Small intestine (tissue), 7 donors: ENCODE results near the gene SGPL1. TPM values are rescaled to one million over a fixed set of nuclear protein-coding genes. Genes with fewer than 3 reads are reported as not detected.

Source experiments
- DNase-seq, 2 donors: peaks; one replicate each; pipeline versions ENCODE4 v3.0.0 to v3.0.0-alpha.2; 2013
- FAIRE-seq: peaks from 2 replicates; lab custom pipeline; 2012; peaks lifted over from hg19 to GRCh38; lab: Jason Lieb, UNC
- H3K27ac ChIP-seq, 3 donors: one replicate each; pipeline ENCODE4 v1.5.1; 2013; ENCODE audit warnings: low read length in 2 of 3, mild to moderate bottlenecking in 2 of 3, control low read depth in 1 of 3, inconsistent platforms in 1 of 3, low read depth in 1 of 3, moderate library complexity in 1 of 3
- H3K27me3 ChIP-seq, 3 donors: one replicate each; pipeline ENCODE4 v1.6.1; 2013; ENCODE audit warnings: low read length in 3 of 3, inconsistent platforms in 1 of 3; ENCODE audit not compliant: control insufficient read depth in 3 of 3, insufficient read depth in 3 of 3
- H3K36me3 ChIP-seq, 3 donors: one replicate each; pipeline ENCODE4 v1.6.1; 2013; ENCODE audit warnings: low read length in 3 of 3, inconsistent platforms in 1 of 3, low read depth in 1 of 3, mild to moderate bottlenecking in 1 of 3, moderate library complexity in 1 of 3; ENCODE audit not compliant: control insufficient read depth in 3 of 3, insufficient read depth in 2 of 3
- H3K4me1 ChIP-seq, 3 donors: one replicate each; pipeline ENCODE4 v1.6.1; 2013; ENCODE audit warnings: low read length in 2 of 3, inconsistent platforms in 1 of 3, low read depth in 1 of 3, mild to moderate bottlenecking in 1 of 3, moderate library complexity in 1 of 3; ENCODE audit not compliant: control insufficient read depth in 3 of 3, insufficient read depth in 2 of 3
- H3K4me3 ChIP-seq, 3 donors: one replicate each; pipeline ENCODE4 v1.5.1; 2013; ENCODE audit warnings: low read length in 3 of 3, control low read depth in 1 of 3, inconsistent platforms in 1 of 3, low read depth in 1 of 3, mild to moderate bottlenecking in 1 of 3, moderate library complexity in 1 of 3
- H3K9me3 ChIP-seq, 2 donors: one replicate each; pipeline ENCODE4 v1.6.1; 2013; ENCODE audit warnings: low read depth in 1 of 2, low read length in 1 of 2; ENCODE audit not compliant: control insufficient read depth in 2 of 2, insufficient read depth in 1 of 2
- WGBS, 3 donors: extraction: QIAGEN DNeasy Blood & Tissue Kit; methylation state at CpG; one replicate each; pipeline ENCODE4 v1.1.7; 2013; 5-methylcytosine and 5-hydroxymethylcytosine counted together
- polyA plus RNA-seq, 4 donors: library from polyadenylated mRNA; stranded (reverse) in 3 of 4; unstranded in 1 of 4; fragments of 200-250 nt in 3 of 4; fragments of 120-200 nt in 1 of 4; gene quantifications; one replicate each; pipeline versions ENCODE4 v1.2.1 to v1.2.3, GENCODE V29; 2013
- donor health status: healthy with polysubstance abuse.
- donor health status: control.
- donor health status: control.
- donor health status: Bipolar disorder and iron deficiency.
- donor health status: healthy.

SGPL1 gene
- polyA plus RNA-seq, 4 donors, result 10.0 to 49.3 (median 16.4) TPM

GRCh38 chr10:70907637-70908405, 92.1 kb downstream of the SGPL1 start:
- Histone ChIP-seq H3K27ac (no peak overlapping the region), H3K36me3 (no peaks in the 10 kb centered on the region), H3K9me3 (no peaks in the 10 kb centered on the region), H3K4me3 (no peak overlapping the region), H3K27me3 (no peaks in the 10 kb centered on the region), H3K4me1 (peaks cover 0 to 10% (median 0%) of the 10 kb centered on the region in 3 donors)
- 66 to 70% (median 69%) methylated on average over 16 of the region's 16 CpGs for WGBS, 3 donors
- FAIRE-seq (no peak), DNase-seq (no peak)

DNA sequence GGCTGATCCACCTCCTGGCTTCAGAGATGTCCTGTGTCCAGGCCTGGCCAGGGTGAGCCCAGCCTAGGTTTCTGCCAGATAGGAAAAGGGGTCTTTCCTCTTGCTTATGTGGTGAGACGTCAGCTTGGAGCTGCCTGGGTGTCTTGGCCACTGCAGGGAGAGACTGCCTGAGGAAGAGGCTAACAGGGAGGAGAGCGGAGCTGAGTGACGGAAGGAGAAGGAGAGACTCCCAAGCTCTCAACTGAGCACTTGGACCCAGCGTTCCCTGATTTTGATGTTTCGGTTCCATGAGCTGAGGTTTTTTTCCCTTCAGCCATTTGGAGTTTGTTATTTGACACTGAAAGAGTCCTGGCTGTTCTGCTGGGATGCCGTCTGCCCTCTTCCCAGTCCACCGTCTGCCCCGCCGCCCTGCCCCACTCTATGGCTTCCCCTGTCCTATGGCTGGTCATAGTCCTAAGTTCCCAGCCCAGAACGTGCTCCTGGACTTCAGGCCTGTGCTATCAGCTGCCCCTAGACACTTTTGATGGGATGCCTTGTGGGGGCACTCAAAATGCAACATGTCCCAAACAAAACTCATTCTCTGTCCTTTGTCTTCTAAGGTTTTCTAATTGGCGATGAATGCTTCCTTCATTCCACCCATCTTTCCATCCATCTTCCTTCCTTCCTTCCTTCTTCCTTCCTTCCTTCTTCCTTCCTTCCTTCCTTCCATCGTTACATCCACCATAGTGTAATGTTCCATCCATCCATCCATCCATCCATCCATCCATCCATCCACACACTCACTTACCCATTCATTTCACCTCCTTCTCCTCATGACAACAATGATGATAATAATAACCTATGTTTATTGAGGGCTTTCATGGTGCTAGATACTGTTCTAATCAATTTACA, 92.9 kb downstream of the SGPL1 start:
- no peak overlapping the region for H3K4me3 ChIP-seq
- DNase-seq (no peak), FAIRE-seq (no peak)
- H3K27ac ChIP-seq, result no peak overlapping the region
- H3K9me3 ChIP-seq, result no peaks in the 10 kb centered on the region
- H3K36me3 ChIP-seq, result no peaks in the 10 kb centered on the region
- H3K27me3 ChIP-seq, result no peaks in the 10 kb centered on the region
- peaks cover 0 to 10% (median 0%) of the 10 kb centered on the region in 3 donors for H3K4me1 ChIP-seq
- 69 to 82% (median 78%) methylated on average over 12 of the region's 12 CpGs for WGBS, 3 donors

GRCh38 chr10:70909326-70909935, 93.7 kb downstream of the SGPL1 start:
- peaks cover 0 to 10% (median 0%) of the 10 kb centered on the region in 3 donors for H3K4me1 ChIP-seq
- no peak overlapping the region for H3K27ac ChIP-seq
- no peaks in the 10 kb centered on the region for H3K27me3 ChIP-seq
- 80 to 83% (median 80%) methylated on average over 9 of the region's 9 CpGs for WGBS, 3 donors
- H3K36me3 ChIP-seq, result no peaks in the 10 kb centered on the region
- H3K9me3 ChIP-seq, result no peaks in the 10 kb centered on the region
- no peak overlapping the region for H3K4me3 ChIP-seq
- FAIRE-seq, result no peak
- no peak for DNase-seq

GRCh38 chr10:70910486-70911341, 95.0 kb downstream of the SGPL1 start:
- DNase-seq, result no peak
- no peak overlapping the region for H3K4me3 ChIP-seq
- no peaks in the 10 kb centered on the region for H3K9me3 ChIP-seq
- no peaks in the 10 kb centered on the region for H3K27me3 ChIP-seq
- 88 to 90% (median 88%) methylated on average over 16 of the region's 16 CpGs for WGBS, 3 donors
- H3K4me1 ChIP-seq, result peaks cover 0 to 10% (median 0%) of the 10 kb centered on the region in 3 donors
- no peak overlapping the region for H3K27ac ChIP-seq
- no peak for FAIRE-seq
- H3K36me3 ChIP-seq, result no peaks in the 10 kb centered on the region

DNA sequence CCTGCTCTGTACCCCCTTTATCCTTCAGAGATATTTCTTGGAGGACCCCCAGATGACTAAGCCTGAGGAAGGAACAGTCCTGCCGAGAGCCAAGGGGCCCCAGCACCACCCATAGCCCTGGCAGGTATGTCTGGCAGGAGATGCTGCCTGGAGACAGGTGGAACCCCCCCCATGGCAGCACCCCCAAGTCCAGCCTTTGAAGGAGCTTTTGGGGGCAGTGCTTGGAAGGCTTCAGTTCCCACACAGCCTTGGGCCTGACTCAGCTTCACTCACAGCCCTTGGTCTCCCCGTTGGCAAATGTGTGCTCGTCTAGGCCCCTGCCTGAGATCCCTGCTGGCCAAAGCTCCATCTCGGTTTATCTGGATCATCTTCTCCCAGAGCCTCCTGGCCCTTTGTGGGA, 95.6 kb downstream of the SGPL1 start:
- Histone ChIP-seq H3K27ac (no peak overlapping the region), H3K27me3 (no peaks in the 10 kb centered on the region), H3K9me3 (no peaks in the 10 kb centered on the region), H3K4me3 (no peak overlapping the region), H3K36me3 (no peaks in the 10 kb centered on the region), H3K4me1 (peaks cover 0 to 10% (median 0%) of the 10 kb centered on the region in 3 donors)
- 71 to 89% (median 79%) methylated on average over 4 of the region's 4 CpGs for WGBS, 3 donors
- DNase-seq (no peak), FAIRE-seq (no peak)

GRCh38 chr10:70912556-70912955, 96.8 kb downstream of the SGPL1 start:
- H3K27ac ChIP-seq, result no peak overlapping the region
- 78 to 88% (median 81%) methylated on average over 5 of the region's 5 CpGs for WGBS, 3 donors
- H3K4me3 ChIP-seq, result no peak overlapping the region
- FAIRE-seq (no peak), DNase-seq (no peak)
- H3K4me1 ChIP-seq, result peaks cover 0 to 1% (median 0%) of the 10 kb centered on the region in 3 donors
- no peaks in the 10 kb centered on the region for H3K27me3 ChIP-seq
- H3K9me3 ChIP-seq, result no peaks in the 10 kb centered on the region
- no peaks in the 10 kb centered on the region for H3K36me3 ChIP-seq

GRCh38 chr10:70913191-70913892, 97.6 kb downstream of the SGPL1 start:
- no peak overlapping the region for H3K4me3 ChIP-seq
- no peak for FAIRE-seq
- H3K27ac ChIP-seq, result no peak overlapping the region
- no peaks in the 10 kb centered on the region for H3K36me3 ChIP-seq
- H3K4me1 ChIP-seq, result no peaks in the 10 kb centered on the region
- no peaks in the 10 kb centered on the region for H3K9me3 ChIP-seq
- H3K27me3 ChIP-seq, result no peaks in the 10 kb centered on the region
- WGBS, 3 donors, result 61 to 72% (median 62%) methylated on average over 6 of the region's 6 CpGs
- DNase-seq, result no peak
